GM08714 (cell line): ENCODE measurements around the gene PYGB.
"Not testable (repeated sequence)": the region's sequence is repeated elsewhere in the genome, so short reads cannot be mapped to it uniquely, and the experiment has no call there.

Experiments used
- H3K4me3 ChIP-seq: fragments of 200-500 bp; sonication (Bioruptor generic); 2 replicates; pipeline ENCODE4 v1.5.1; 2014; ENCODE audit warnings: mild to moderate bottlenecking, low read length, inconsistent platforms
- ZNF274 ChIP-seq: IDR thresholded peaks from 2 replicates; pipeline ENCODE4 v1.6.1; 2012; ENCODE audit warnings: mild to moderate bottlenecking, low read depth, low read length

Gene PYGB

DNA sequence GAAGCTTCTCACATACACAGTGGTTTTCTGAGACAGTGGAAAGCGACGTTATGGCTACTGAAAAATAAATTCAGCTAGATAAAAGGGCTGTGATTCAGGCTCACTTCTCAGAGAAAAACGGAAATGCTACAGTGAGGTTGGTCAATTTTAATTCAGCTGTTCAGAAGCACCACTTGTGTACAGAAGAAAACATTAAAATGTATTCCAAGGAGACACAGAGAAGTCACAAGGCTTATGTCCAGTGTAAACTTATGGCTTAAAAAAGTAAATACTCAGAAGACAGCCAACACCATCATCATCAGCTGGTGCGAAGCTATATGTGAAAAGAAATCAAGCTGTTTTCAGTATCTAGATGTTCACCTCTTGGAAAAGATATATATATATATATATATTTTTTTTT lies 74.1 kb downstream of the PYGB start:
- no peak for TF ChIP-seq ZNF274
- no peak overlapping the region for H3K4me3 ChIP-seq

DNA sequence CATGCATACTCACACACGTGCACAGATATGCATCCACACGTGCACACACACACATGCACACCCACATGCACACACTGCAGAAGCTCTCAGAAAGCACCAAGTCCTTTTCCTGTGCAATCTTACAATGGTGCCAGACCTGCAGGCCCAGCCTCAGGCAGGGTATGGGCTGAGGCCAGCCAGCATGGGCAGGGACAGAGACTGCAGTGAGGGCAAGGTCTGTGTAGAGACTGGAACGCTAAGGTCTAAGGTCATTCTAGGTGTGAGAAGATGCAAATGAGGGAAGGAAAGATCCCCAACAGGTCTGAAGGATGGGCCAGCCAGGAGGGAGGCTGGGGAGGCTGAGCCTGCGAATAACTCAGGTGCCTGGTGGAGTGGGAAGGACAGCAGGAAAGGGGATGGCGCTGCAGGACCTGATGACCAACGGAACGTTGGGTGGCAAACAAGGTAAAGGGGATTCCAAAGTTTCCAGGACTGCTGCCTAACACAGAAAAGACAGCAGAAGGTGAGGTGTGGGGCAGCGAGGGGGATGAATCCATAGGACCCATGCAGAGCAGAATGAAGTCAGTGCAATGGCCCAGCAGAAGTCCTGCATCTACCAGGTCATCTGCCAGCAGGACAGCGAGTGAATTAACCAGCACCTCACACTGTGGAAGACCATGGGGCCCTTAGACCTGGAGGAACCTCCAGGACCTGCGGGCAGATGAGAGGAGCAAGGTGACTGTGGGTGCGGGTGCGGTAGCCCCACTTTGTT lies 75.8 kb downstream of the PYGB start:
- TF ChIP-seq ZNF274 = no peak
- no peak overlapping the region for H3K4me3 ChIP-seq

DNA sequence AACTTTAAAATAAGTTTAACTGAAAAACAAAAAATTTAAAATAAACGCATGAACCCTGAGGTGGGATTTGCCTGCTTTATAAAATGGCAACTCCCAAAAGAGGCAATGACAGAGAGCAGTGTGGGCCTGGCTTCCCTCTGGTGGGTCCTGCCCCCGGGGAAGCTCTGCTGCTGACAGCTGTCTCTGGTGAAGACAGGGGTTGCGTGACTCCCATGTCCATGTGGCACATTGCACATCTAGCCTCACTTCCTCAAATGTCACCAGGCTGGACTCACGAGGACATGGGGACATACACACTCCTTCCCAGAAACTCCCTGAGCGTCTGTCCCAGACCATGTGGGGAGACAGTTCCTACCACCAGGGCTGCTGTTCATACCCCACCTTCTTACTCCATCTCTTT lies 76.5 kb downstream of the PYGB start:
- no peak overlapping the region for H3K4me3 ChIP-seq
- no peak for TF ChIP-seq ZNF274

DNA sequence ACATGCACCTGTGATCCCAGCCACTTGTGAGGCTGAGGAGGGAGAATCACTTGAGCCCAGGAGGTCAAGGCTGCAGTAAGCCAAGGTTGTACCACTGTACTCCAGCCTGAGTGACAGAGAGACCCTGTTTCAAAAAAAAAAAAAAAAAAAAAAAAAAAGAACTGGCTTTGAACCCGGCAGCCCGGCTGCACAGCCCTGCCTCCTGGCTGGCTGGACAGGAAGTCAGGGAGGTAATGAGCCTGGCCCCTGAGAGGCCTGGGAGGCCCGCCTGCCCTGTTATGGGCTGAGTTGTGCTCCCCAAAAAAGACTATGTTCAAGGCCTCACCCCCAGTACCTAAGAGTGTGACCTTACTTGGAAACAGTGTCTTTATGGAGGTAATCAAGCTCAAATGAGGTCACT lies 77.2 kb downstream of the PYGB start:
- no peak overlapping the region for H3K4me3 ChIP-seq
- TF ChIP-seq ZNF274 = no peak

DNA sequence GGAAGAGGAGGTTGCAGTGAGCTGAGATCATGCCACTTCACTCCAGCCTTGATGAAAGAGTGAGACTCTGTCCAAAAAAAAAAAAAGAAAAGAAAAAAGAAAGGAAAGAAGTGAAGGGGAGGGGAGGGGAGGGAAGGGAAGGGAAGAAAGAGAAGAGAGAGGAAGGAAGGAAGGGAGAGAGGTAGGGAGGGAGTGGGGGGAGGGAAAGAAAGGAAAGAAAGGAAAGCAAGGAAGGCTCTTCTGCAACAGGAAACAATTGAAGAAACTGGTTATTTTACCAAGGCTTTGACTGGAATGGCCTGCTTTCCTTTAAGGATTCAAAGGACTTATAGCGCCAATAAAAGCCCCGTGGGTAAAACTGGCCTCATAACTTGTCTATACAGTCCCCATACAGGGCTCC lies 78.1 kb downstream of the PYGB start:
- no peak overlapping the region for H3K4me3 ChIP-seq
- no peak for TF ChIP-seq ZNF274

- H3K4me3 ChIP-seq = no peak overlapping the region
- TF ChIP-seq ZNF274 = no peak
Observed at GRCh38 chr20:25327521-25328235, 79.8 kb downstream of the PYGB start.

- TF ChIP-seq ZNF274 = no peak
- H3K4me3 ChIP-seq = no peak overlapping the region
Observed at GRCh38 chr20:25328954-25329498, 81.1 kb downstream of the PYGB start.

GRCh38 chr20:25334972-25335371 lies 87.1 kb downstream of the PYGB start:
- H3K4me3 ChIP-seq = not testable (repeated sequence)

- no peak overlapping the region for H3K4me3 ChIP-seq
- no peak for TF ChIP-seq ZNF274
Observed at GRCh38 chr20:25336561-25337422, 88.9 kb downstream of the PYGB start.

GRCh38 chr20:25338112-25339023 lies 90.5 kb downstream of the PYGB start:
- no peak for TF ChIP-seq ZNF274
- no peak overlapping the region for H3K4me3 ChIP-seq

DNA sequence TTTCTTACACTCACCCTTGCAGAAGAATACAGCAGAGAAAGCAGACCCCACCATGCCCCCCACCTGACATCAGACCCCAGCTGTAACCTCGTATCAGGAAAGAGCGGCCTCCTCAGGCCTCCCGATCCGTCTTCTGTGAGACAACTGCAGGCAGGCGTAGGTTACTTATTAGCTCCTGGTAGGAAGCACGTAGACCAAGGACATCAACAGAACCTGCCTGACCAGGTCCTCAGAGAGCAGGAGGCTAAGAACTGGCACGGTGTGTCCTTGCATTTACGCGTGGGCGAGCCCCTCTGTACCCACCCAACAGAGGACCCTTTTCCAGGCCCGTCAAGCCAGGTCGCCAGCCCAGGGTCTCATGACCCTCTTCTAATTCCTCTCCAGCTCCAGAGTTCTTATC lies 91.7 kb downstream of the PYGB start:
- H3K4me3 ChIP-seq = no peak overlapping the region
- no peak for TF ChIP-seq ZNF274

GRCh38 chr20:25340380-25340779 lies 92.5 kb downstream of the PYGB start:
- no peak for TF ChIP-seq ZNF274
- no peak overlapping the region for H3K4me3 ChIP-seq
